Posterior vena cava (tissue), 2 donors: ENCODE measurements around the gene WBP4. TPM values are rescaled to one million over a fixed set of nuclear protein-coding genes. Genes with fewer than 3 reads are reported as not detected.
"Not testable (repeated sequence)": the region's sequence is repeated elsewhere in the genome, so short reads cannot be mapped to it uniquely, and the experiment has no call there.

ENCODE experiments used
- DNase-seq: peaks from one replicate; pipeline ENCODE4 v3.0.0-alpha.2; 2020; ENCODE audit warnings: low spot score
- intact Hi-C, 2 donors: fragments of 100-400 bp; cut with DNase I; formaldehyde crosslinking; loops; one replicate each; pipeline versions ENCODE4 v1.14.1 to v1.14.2; 2022 to 2023
- total RNA-seq, 2 donors: library from RNA; stranded (reverse); fragmentation: NEBNext Ultra II Directional; extraction: Animal tissue kit (Norgen Biotek cat#: 25700); gene quantifications; one replicate each; pipeline ENCODE4 v1.2.1, GENCODE V29; 2021
- donor health status: DM: yes; HTN: yes; CAD: no.
- donor health status: DM: yes; HTN: yes; CAD: no.

The WBP4 gene
- total RNA-seq, 2 donors from 2014 or later = 12.6 to 12.9 TPM

GRCh38 chr13:41040584-41041334, 20.6 kb upstream of the WBP4 start:
- no peak for DNase-seq
- intact Hi-C loops = no loop called here

GRCh38 chr13:41042419-41042818, 18.9 kb upstream of the WBP4 start:
- DNase-seq, intact Hi-C loops: not testable (repeated sequence)

- intact Hi-C loops = no loop called here
- DNase-seq = no peak
These were observed 12.7 kb upstream of the WBP4 start for GRCh38 chr13:41048640-41049039.

- no peak for DNase-seq
- intact Hi-C loops = loop anchor here in 1 of 2 donors (10.0 kb wide), 1 partner anchor 65 kb away; no protein-coding TSS in a partner anchor
These were observed 11.5 kb upstream of the WBP4 start for GRCh38 chr13:41049480-41050440.

- no peak for DNase-seq
- intact Hi-C loops = loop anchor here in 1 of 2 donors (10.0 kb wide), 1 partner anchor 68 kb away; no protein-coding TSS in a partner anchor
These were observed 8.9 kb upstream of the WBP4 start for GRCh38 chr13:41052441-41052840.

GRCh38 chr13:41053384-41053826, 7.9 kb upstream of the WBP4 start:
- intact Hi-C loops = loop anchor here in 1 of 2 donors (10.0 kb wide), 1 partner anchor 69 kb away; no protein-coding TSS in a partner anchor
- no peak for DNase-seq

- no peak for DNase-seq
- intact Hi-C loops = loop anchor here in 1 of 2 donors (10.0 kb wide), 1 partner anchor 70 kb away; no protein-coding TSS in a partner anchor
These were observed 7.0 kb upstream of the WBP4 start for GRCh38 chr13:41054212-41054877.

GRCh38 chr13:41054919-41055619, 6.2 kb upstream of the WBP4 start:
- intact Hi-C loops = loop anchor here in 1 of 2 donors (10.0 kb wide), 1 partner anchor 70 kb away; no protein-coding TSS in a partner anchor

GRCh38 chr13:41056194-41056593, 5.1 kb upstream of the WBP4 start:
- no peak for DNase-seq
- intact Hi-C loops = loop anchor here in 1 of 2 donors (10.0 kb wide), 1 partner anchor 71 kb away; no protein-coding TSS in a partner anchor

More at GRCh38 chr13:41054919-41055619, 6.2 kb upstream of the WBP4 start:
- DNase-seq = no peak

GRCh38 chr13:41056826-41057711, 4.2 kb upstream of the WBP4 start:
- intact Hi-C loops = loop anchor here in 1 of 2 donors (10.0 kb wide), 1 partner anchor 72 kb away; no protein-coding TSS in a partner anchor

GRCh38 chr13:41058295-41059070, 2.8 kb upstream of the WBP4 start:
- intact Hi-C loops = loop anchor here in 1 of 2 donors (10.0 kb wide), 1 partner anchor 74 kb away; no protein-coding TSS in a partner anchor
- no peak for DNase-seq

More at GRCh38 chr13:41056826-41057711, 4.2 kb upstream of the WBP4 start:
- no peak for DNase-seq

GRCh38 chr13:41059456-41060081, 1.7 kb upstream of the WBP4 start:
- DNase-seq = no peak
- intact Hi-C loops = loop anchor here in 1 of 2 donors (10.0 kb wide), 1 partner anchor 75 kb away; no protein-coding TSS in a partner anchor

GRCh38 chr13:41060082-41060723, 1.1 kb upstream of the WBP4 start:
- DNase-seq = peak; percentile 96
- intact Hi-C loops = no loop called here

- DNase-seq = peak; percentile 93
- intact Hi-C loops = no loop called here
These were observed 610 bp upstream of the WBP4 start for GRCh38 chr13:41060724-41061074.

GRCh38 chr13:41061914-41062837, 867 bp downstream of the WBP4 start:
- intact Hi-C loops = no loop called here
- DNase-seq = no peak
